Colonic mucosa (tissue), 4 donors: Measurements from ENCODE around the gene CEMIP2. TPM values are rescaled to one million over a fixed set of nuclear protein-coding genes. Genes with fewer than 3 reads are reported as not detected.

Source experiments
- DNase-seq: peaks from one replicate; pipeline ENCODE4 v3.0.0-alpha.2; 2020
- H3K27ac ChIP-seq: fragments of 200-600 bp; one replicate; pipeline ENCODE4 v1.8.0; 2021
- H3K27me3 ChIP-seq: fragments of 200-600 bp; one replicate; pipeline ENCODE4 v1.8.0; 2021
- H3K36me3 ChIP-seq: fragments of 200-600 bp; one replicate; pipeline ENCODE4 v1.8.0; 2021
- H3K4me1 ChIP-seq: fragments of 200-600 bp; one replicate; pipeline ENCODE4 v1.8.0; 2021; ENCODE audit warnings: mild to moderate bottlenecking
- H3K4me3 ChIP-seq: fragments of 200-600 bp; one replicate; pipeline ENCODE4 v1.8.0; 2021
- H3K9ac ChIP-seq, 2 donors: one replicate each; pipeline ENCODE4 v1.7.0; 2013; ENCODE audit warnings: control low read depth in 2 of 2, low read depth in 2 of 2, low read length in 2 of 2
- H3K9me3 ChIP-seq: fragments of 200-600 bp; one replicate; pipeline ENCODE4 v1.8.0; 2021
- CTCF ChIP-seq: fragments of 200-600 bp; IDR thresholded peaks from one replicate; pipeline ENCODE4 v1.8.0; 2022; ENCODE audit warnings: antibody characterized with exemption, mild to moderate bottlenecking
- intact Hi-C: fragments of 100-400 bp; cut with DNase I; formaldehyde crosslinking; loops from one replicate; pipeline ENCODE4 v1.14.1; 2022
- total RNA-seq, 2 donors: library from RNA; stranded (reverse); fragmentation: NEBNext Ultra II Directional in 1 of 2; extraction: Animal tissue kit (Norgen Biotek cat#: 25700) in 1 of 2; gene quantifications; one replicate each; pipeline ENCODE4 v1.2.1, GENCODE V29; 2021
- donor health status: healthy.
- donor health status: DM: no; HTN: no; CAD: no.
- donor health status: DM: no; HTN: no; CAD: no.

CEMIP2 gene
- total RNA-seq, 2 donors from 2014 or later, result 72.7 to 111 TPM

- no peaks in the 10 kb centered on the region for H3K36me3 ChIP-seq
- H3K9me3 ChIP-seq, result no peaks in the 10 kb centered on the region
- H3K9ac ChIP-seq, result no peak overlapping the region
- no peak for DNase-seq
- no peak for TF ChIP-seq CTCF
- H3K4me3 ChIP-seq, result no peak overlapping the region
- no peak overlapping the region for H3K27ac ChIP-seq
- intact Hi-C loops, result no loop called here
- no peaks in the 10 kb centered on the region for H3K27me3 ChIP-seq
- no peaks in the 10 kb centered on the region for H3K4me1 ChIP-seq
Measured at GRCh38 chr9:71655141-71655540, 113.2 kb downstream of the CEMIP2 start.

- no peak overlapping the region for H3K4me3 ChIP-seq
- intact Hi-C loops, result no loop called here
- no peaks in the 10 kb centered on the region for H3K9me3 ChIP-seq
- H3K27ac ChIP-seq, result no peak overlapping the region
- H3K27me3 ChIP-seq, result no peaks in the 10 kb centered on the region
- no peak for DNase-seq
- H3K9ac ChIP-seq, result no peak overlapping the region
- H3K4me1 ChIP-seq, result no peaks in the 10 kb centered on the region
- H3K36me3 ChIP-seq, result no peaks in the 10 kb centered on the region
- TF ChIP-seq CTCF, result no peak
Measured at GRCh38 chr9:71652480-71652879, 115.8 kb downstream of the CEMIP2 start.

GRCh38 chr9:71648453-71648852 is 119.9 kb downstream of the CEMIP2 start:
- Histone ChIP-seq H3K27ac (no peak overlapping the region), H3K27me3 (no peaks in the 10 kb centered on the region), H3K36me3 (no peaks in the 10 kb centered on the region), H3K4me1 (no peaks in the 10 kb centered on the region), H3K9ac (no peak overlapping the region), H3K4me3 (no peak overlapping the region), H3K9me3 (no peaks in the 10 kb centered on the region)
- intact Hi-C loops, result no loop called here
- no peak for DNase-seq
- TF ChIP-seq CTCF, result no peak

GRCh38 chr9:71647094-71647591 is 121.2 kb downstream of the CEMIP2 start:
- Histone ChIP-seq H3K4me3 (no peak overlapping the region), H3K27ac (no peak overlapping the region), H3K9me3 (no peaks in the 10 kb centered on the region), H3K36me3 (no peaks in the 10 kb centered on the region), H3K27me3 (no peaks in the 10 kb centered on the region), H3K9ac (no peak overlapping the region), H3K4me1 (no peaks in the 10 kb centered on the region)
- TF ChIP-seq CTCF, result no peak
- peak; percentile 85 for DNase-seq
- intact Hi-C loops, result no loop called here

- Histone ChIP-seq H3K9me3 (no peaks in the 10 kb centered on the region), H3K9ac (no peak overlapping the region), H3K36me3 (no peaks in the 10 kb centered on the region), H3K27ac (no peak overlapping the region), H3K4me1 (no peaks in the 10 kb centered on the region), H3K27me3 (no peaks in the 10 kb centered on the region), H3K4me3 (no peak overlapping the region)
- intact Hi-C loops, result no loop called here
- no peak for TF ChIP-seq CTCF
- DNase-seq, result no peak
Measured at GRCh38 chr9:71646131-71646530, 122.2 kb downstream of the CEMIP2 start.
